H9 (cell line): Measurements from ENCODE around the gene SHMT1. TPM values are rescaled to one million over a fixed set of nuclear protein-coding genes. Genes with fewer than 3 reads are reported as not detected.
A peak's percentile ranks its signal among the peaks of the same experiment; 100 is the strongest.

ENCODE experiments used
- DNase-seq: peaks from one replicate; pipeline ENCODE4 v3.0.0-alpha.2; 2017
- H2AFZ ChIP-seq: one replicate; pipeline ENCODE4 v1.6.1; 2013; ENCODE audit warnings: mild to moderate bottlenecking, low read length, control low read depth, moderate library complexity
- H2AK5ac ChIP-seq: 2 replicates; pipeline ENCODE4 v1.6.1; 2013; ENCODE audit warnings: low read length, control low read depth, mixed read lengths; ENCODE audit not compliant: insufficient read length
- H2BK120ac ChIP-seq: one replicate; pipeline ENCODE4 v1.6.1; 2013; ENCODE audit warnings: low read depth, mild to moderate bottlenecking, low read length, control low read depth, inconsistent platforms; ENCODE audit not compliant: poor library complexity, severe bottlenecking
- H2BK12ac ChIP-seq: 2 replicates; pipeline ENCODE4 v1.6.1; 2013; ENCODE audit warnings: low read length, control low read depth, mixed read lengths, low read depth; ENCODE audit not compliant: insufficient read length
- H2BK15ac ChIP-seq: 2 replicates; pipeline ENCODE4 v1.6.1; 2013; ENCODE audit warnings: low read depth, low read length, control low read depth
- H2BK20ac ChIP-seq: one replicate; pipeline ENCODE4 v1.6.1; 2013; ENCODE audit warnings: low read depth, mild to moderate bottlenecking, low read length, control low read depth, inconsistent platforms; ENCODE audit not compliant: poor library complexity, severe bottlenecking
- H2BK5ac ChIP-seq: 2 replicates; pipeline ENCODE4 v1.6.1; 2013; ENCODE audit warnings: low read length, control low read depth, mixed read lengths; ENCODE audit not compliant: insufficient read length
- H3K14ac ChIP-seq: 2 replicates; pipeline ENCODE4 v1.6.1; 2013; ENCODE audit warnings: low read length, control low read depth; ENCODE audit not compliant: insufficient read depth
- H3K18ac ChIP-seq: 2 replicates; pipeline ENCODE4 v1.6.1; 2013; ENCODE audit warnings: low read depth, mild to moderate bottlenecking, mixed read lengths, low read length, control low read depth; ENCODE audit not compliant: insufficient read length
- H3K23ac ChIP-seq: 2 replicates; pipeline ENCODE4 v1.6.1; 2013; ENCODE audit warnings: low read length, control low read depth, mixed read lengths, low read depth; ENCODE audit not compliant: insufficient read length
- H3K23me2 ChIP-seq: 2 replicates; pipeline ENCODE4 v1.6.1; 2013; ENCODE audit warnings: low read depth, mild to moderate bottlenecking, mixed read lengths, low read length, control low read depth; ENCODE audit not compliant: insufficient read length, poor library complexity, severe bottlenecking
- H3K27ac ChIP-seq: 2 replicates; pipeline ENCODE4 v1.5.1; 2013; ENCODE audit warnings: low read length, control low read depth, mixed read lengths, low read depth; ENCODE audit not compliant: insufficient read length
- H3K27me3 ChIP-seq: 2 replicates; pipeline ENCODE4 v1.6.1; 2013; ENCODE audit warnings: low read length, control low read depth, inconsistent platforms; ENCODE audit not compliant: insufficient read depth
- H3K4ac ChIP-seq: 2 replicates; pipeline ENCODE4 v1.6.1; 2013; ENCODE audit warnings: low read depth, mild to moderate bottlenecking, control low read depth, inconsistent platforms, low read length, moderate library complexity
- H3K4me1 ChIP-seq: 2 replicates; pipeline ENCODE4 v1.6.1; 2013; ENCODE audit warnings: low read length, control low read depth, inconsistent platforms; ENCODE audit not compliant: insufficient read depth
- H3K4me2 ChIP-seq: 2 replicates; pipeline ENCODE4 v1.6.1; 2013; ENCODE audit warnings: low read length, control low read depth, mixed read lengths; ENCODE audit not compliant: insufficient read length, insufficient read depth
- H3K56ac ChIP-seq: 2 replicates; pipeline ENCODE4 v1.6.1; 2013; ENCODE audit warnings: low read depth, mild to moderate bottlenecking, mixed read lengths, low read length, control low read depth; ENCODE audit not compliant: insufficient read length
- H3K79me1 ChIP-seq: 2 replicates; pipeline ENCODE4 v1.6.1; 2013; ENCODE audit warnings: low read depth, mild to moderate bottlenecking, moderate library complexity, low read length, control low read depth, inconsistent platforms; ENCODE audit not compliant: insufficient read depth, poor library complexity, severe bottlenecking
- H3K79me2 ChIP-seq: 2 replicates; pipeline ENCODE4 v1.6.1; 2013; ENCODE audit warnings: low read length, control low read depth, inconsistent platforms; ENCODE audit not compliant: insufficient read depth
- H3K9ac ChIP-seq: 2 replicates; pipeline ENCODE4 v1.6.1; 2013; ENCODE audit warnings: low read length, control low read depth, mixed read lengths; ENCODE audit not compliant: insufficient read length; ENCODE audit errors: extremely low read depth
- H3K9me3 ChIP-seq: one replicate; pipeline ENCODE4 v1.6.1; 2013; ENCODE audit warnings: low read depth, low read length, inconsistent platforms; ENCODE audit not compliant: control insufficient read depth
- H3T11ph ChIP-seq: one replicate; pipeline ENCODE4 v1.6.1; 2013; ENCODE audit warnings: mild to moderate bottlenecking, low read length, control low read depth, inconsistent platforms
- H4K20me1 ChIP-seq: one replicate; pipeline ENCODE4 v1.6.1; 2013; ENCODE audit not compliant: control insufficient read depth, insufficient read length, insufficient read depth
- H4K5ac ChIP-seq: 2 replicates; pipeline ENCODE4 v1.6.1; 2013; ENCODE audit warnings: low read depth, mild to moderate bottlenecking, mixed read lengths, low read length, control low read depth; ENCODE audit not compliant: insufficient read length
- H4K8ac ChIP-seq: replicated peaks from 2 replicates; pipeline ENCODE4 v1.6.1; 2013; ENCODE audit warnings: low read length, control low read depth, mixed read lengths, low read depth; ENCODE audit not compliant: insufficient read length
- H4K91ac ChIP-seq: 2 replicates; pipeline ENCODE4 v1.6.1; 2013; ENCODE audit warnings: low read depth, mild to moderate bottlenecking, moderate library complexity, mixed read lengths, low read length, control low read depth; ENCODE audit not compliant: insufficient read length
- H3K27ac Mint-ChIP-seq, 3 experiments: 2 replicates in 2 of 3; 3 replicates in 1 of 3; pipeline ENCODE4 v1.8.0; 2020 to 2021; ENCODE audit warnings: mixed read lengths in 3 of 3, mild to moderate bottlenecking in 1 of 3, moderate library complexity in 1 of 3
- H3K27me3 Mint-ChIP-seq: 2 replicates; pipeline ENCODE4 v1.8.0; 2021; ENCODE audit warnings: low read depth, mild to moderate bottlenecking, moderate library complexity, mixed read lengths
- H3K36me3 Mint-ChIP-seq, 3 experiments: 2 replicates in 2 of 3; 3 replicates in 1 of 3; pipeline ENCODE4 v1.8.0; 2020 to 2021; ENCODE audit warnings: low read depth in 3 of 3, mixed read lengths in 3 of 3; ENCODE audit not compliant: insufficient read depth in 1 of 3
- H3K4me1 Mint-ChIP-seq, 2 experiments: 2 replicates each; pipeline ENCODE4 v1.8.0; 2020; ENCODE audit warnings: mixed read lengths in 2 of 2
- H3K4me3 Mint-ChIP-seq, 2 experiments: 2 replicates in 1 of 2; 3 replicates in 1 of 2; pipeline ENCODE4 v1.8.0; 2020 to 2021; ENCODE audit warnings: mild to moderate bottlenecking in 2 of 2, mixed read lengths in 2 of 2, moderate library complexity in 1 of 2
- H3K9me3 Mint-ChIP-seq, 2 experiments: 2 replicates in 1 of 2; 3 replicates in 1 of 2; pipeline ENCODE4 v1.8.0; 2020; ENCODE audit warnings: mild to moderate bottlenecking in 2 of 2, mixed read lengths in 2 of 2, moderate library complexity in 1 of 2
- WGBS: extraction: QIAGEN DNeasy Blood & Tissue Kit; methylation state at CpG from one replicate; pipeline ENCODE4 v1.1.7; 2013; ENCODE audit warnings: missing lambda C conversion rate, low lambda C conversion rate, mixed read lengths; ENCODE audit not compliant: insufficient read length; ENCODE audit errors: extremely low coverage; 5-methylcytosine and 5-hydroxymethylcytosine counted together
- total RNA-seq: library from RNA; stranded (reverse); gene quantifications from 2 replicates; pipeline ENCODE4 v1.2.1, GENCODE V29; 2021
- TF ChIP-seq, protein P1 (sequence below): fragments of 200-600 bp; sonication (generic); conservative IDR thresholded peaks from 3 replicates; pipeline ENCODE4 v1.8.0; 2021; ENCODE audit warnings: antibody characterized with exemption, mild to moderate bottlenecking

SHMT1 gene
- total RNA-seq, 1 experiment from 2014 or later = 42.8 TPM

DNA sequence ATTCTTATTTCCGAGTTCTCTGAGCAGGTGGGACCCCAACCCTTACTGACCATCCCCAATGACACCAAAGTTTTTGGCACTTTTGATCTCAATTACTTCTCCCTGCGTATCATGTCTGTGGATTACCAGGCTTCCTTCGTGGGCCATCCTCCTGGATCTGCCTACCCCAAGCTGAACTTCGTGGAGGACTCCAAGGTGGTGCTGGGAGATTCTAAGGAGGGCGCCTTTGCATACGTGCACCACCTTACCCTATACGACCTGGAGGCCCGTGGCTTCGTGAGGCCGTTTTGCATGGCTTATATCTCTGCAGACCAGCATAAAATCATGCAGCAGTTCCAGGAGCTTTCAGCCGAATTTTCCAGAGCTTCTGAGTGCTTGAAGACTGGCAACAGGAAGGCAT lies 47.4 kb downstream of the SHMT1 start:
- peaks cover 42 to 48% of the 10 kb centered on the region in 2 experiments for H3K4me1 Mint-ChIP-seq
- no CpG with 5 or more reads among the region's 11 CpGs for whole genome bisulfite sequencing
- no peaks in the 10 kb centered on the region for H3K9me3 ChIP-seq
- H3K23ac ChIP-seq = no peak overlapping the region
- peaks cover 2% of the 10 kb centered on the region; the same call in 1 of the 2 replicates for H3K4me1 ChIP-seq
- DNase-seq = no peak
- no peak overlapping the region for H3K14ac ChIP-seq
- H3K4me2 ChIP-seq = peak overlapping the region; percentile 100
- peak overlapping the region; percentile 98 to 100 for H3K4me3 Mint-ChIP-seq
- H2BK12ac ChIP-seq = no peak overlapping the region
- H3K79me1 ChIP-seq = peaks cover 41% of the 10 kb centered on the region
- no peak overlapping the region for H2BK120ac ChIP-seq
- H4K8ac ChIP-seq = no peak overlapping the region
- H2BK20ac ChIP-seq = no peak overlapping the region
- peak overlapping the region; percentile 100; a peak in 6 of 7 replicates for H3K27ac Mint-ChIP-seq
- H3K18ac ChIP-seq = no peak overlapping the region
- no peak overlapping the region for H3K4ac ChIP-seq
- H3K27ac ChIP-seq = no peak overlapping the region
- no peak overlapping the region for H2BK5ac ChIP-seq
- H2BK15ac ChIP-seq = no peak overlapping the region
- TF ChIP-seq, protein P1, sequence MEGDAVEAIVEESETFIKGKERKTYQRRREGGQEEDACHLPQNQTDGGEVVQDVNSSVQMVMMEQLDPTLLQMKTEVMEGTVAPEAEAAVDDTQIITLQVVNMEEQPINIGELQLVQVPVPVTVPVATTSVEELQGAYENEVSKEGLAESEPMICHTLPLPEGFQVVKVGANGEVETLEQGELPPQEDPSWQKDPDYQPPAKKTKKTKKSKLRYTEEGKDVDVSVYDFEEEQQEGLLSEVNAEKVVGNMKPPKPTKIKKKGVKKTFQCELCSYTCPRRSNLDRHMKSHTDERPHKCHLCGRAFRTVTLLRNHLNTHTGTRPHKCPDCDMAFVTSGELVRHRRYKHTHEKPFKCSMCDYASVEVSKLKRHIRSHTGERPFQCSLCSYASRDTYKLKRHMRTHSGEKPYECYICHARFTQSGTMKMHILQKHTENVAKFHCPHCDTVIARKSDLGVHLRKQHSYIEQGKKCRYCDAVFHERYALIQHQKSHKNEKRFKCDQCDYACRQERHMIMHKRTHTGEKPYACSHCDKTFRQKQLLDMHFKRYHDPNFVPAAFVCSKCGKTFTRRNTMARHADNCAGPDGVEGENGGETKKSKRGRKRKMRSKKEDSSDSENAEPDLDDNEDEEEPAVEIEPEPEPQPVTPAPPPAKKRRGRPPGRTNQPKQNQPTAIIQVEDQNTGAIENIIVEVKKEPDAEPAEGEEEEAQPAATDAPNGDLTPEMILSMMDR = no peak
- peaks cover 15% of the 10 kb centered on the region for H3K23me2 ChIP-seq
- H3T11ph ChIP-seq = no peak overlapping the region
- H3K9me3 Mint-ChIP-seq = no peaks in the 10 kb centered on the region; a peak in 2 of 5 replicates
- no peaks in the 10 kb centered on the region for H3K27me3 ChIP-seq
- no peak overlapping the region for H2AK5ac ChIP-seq
- H3K79me2 ChIP-seq = peaks cover 40% of the 10 kb centered on the region; the same call in 1 of the 2 replicates
- no peaks in the 10 kb centered on the region for H4K20me1 ChIP-seq
- H4K91ac ChIP-seq = no peak overlapping the region
- no peaks in the 10 kb centered on the region for H3K27me3 Mint-ChIP-seq
- H2AFZ ChIP-seq = no peak overlapping the region
- peak overlapping the region; percentile 80 for H3K9ac ChIP-seq
- peaks cover 25 to 55% (median 50%) of the 10 kb centered on the region in 3 experiments; a peak in 6 of 7 replicates for H3K36me3 Mint-ChIP-seq
- H4K5ac ChIP-seq = no peak overlapping the region
- H3K56ac ChIP-seq = no peak overlapping the region
